Measurements from ENCODE around the gene NRXN2.

DNA sequence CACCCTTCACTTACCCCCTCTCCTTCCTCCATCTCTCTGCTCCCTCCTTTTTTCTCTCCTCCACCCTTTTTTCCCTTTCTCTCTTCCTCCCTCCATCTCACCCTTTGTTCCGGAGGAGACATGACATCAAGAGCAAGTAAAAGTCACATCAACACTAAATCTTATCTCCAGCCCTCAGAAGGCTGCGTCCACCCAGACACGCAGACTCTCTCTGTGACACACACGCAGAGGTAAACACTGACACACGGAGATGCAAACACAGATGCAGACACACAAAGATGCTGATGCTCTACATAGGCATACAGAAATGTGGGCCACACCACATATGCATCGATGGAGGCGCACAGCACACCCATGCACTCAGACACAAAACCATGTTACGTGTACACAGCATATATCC lies 27.0 kb downstream of the NRXN2 start:
- no peak for TF ChIP-seq EZH2 (optimal IDR thresholded peaks at IDR 0.05; ENCODE audit: low read depth, low read length)
- TF ChIP-seq, protein P1, sequence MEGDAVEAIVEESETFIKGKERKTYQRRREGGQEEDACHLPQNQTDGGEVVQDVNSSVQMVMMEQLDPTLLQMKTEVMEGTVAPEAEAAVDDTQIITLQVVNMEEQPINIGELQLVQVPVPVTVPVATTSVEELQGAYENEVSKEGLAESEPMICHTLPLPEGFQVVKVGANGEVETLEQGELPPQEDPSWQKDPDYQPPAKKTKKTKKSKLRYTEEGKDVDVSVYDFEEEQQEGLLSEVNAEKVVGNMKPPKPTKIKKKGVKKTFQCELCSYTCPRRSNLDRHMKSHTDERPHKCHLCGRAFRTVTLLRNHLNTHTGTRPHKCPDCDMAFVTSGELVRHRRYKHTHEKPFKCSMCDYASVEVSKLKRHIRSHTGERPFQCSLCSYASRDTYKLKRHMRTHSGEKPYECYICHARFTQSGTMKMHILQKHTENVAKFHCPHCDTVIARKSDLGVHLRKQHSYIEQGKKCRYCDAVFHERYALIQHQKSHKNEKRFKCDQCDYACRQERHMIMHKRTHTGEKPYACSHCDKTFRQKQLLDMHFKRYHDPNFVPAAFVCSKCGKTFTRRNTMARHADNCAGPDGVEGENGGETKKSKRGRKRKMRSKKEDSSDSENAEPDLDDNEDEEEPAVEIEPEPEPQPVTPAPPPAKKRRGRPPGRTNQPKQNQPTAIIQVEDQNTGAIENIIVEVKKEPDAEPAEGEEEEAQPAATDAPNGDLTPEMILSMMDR (IDR thresholded peaks at IDR 0.05; ENCODE audit: low read length): no peak
- TF ChIP-seq EZH2phosphoT487 (IDR thresholded peaks at IDR 0.05; ENCODE audit: low read length): no peak

All from MM.1S (cell line).